WTC11 (cell line): ENCODE measurements around the gene SNCA.

ENCODE experiments used
- FOXJ3 ChIP-seq: sonication (generic); formaldehyde crosslinking; IDR thresholded peaks from 2 replicates; pipeline ENCODE4 v1.9.0; 2021; ENCODE audit warnings: missing genetic modification reagents, mild to moderate bottlenecking, borderline replicate concordance
- RELA ChIP-seq: sonication (generic); formaldehyde crosslinking; IDR thresholded peaks from 2 replicates; pipeline ENCODE4 v1.8.1; 2022; ENCODE audit warnings: missing genetic modification reagents, mild to moderate bottlenecking, borderline replicate concordance

DNA sequence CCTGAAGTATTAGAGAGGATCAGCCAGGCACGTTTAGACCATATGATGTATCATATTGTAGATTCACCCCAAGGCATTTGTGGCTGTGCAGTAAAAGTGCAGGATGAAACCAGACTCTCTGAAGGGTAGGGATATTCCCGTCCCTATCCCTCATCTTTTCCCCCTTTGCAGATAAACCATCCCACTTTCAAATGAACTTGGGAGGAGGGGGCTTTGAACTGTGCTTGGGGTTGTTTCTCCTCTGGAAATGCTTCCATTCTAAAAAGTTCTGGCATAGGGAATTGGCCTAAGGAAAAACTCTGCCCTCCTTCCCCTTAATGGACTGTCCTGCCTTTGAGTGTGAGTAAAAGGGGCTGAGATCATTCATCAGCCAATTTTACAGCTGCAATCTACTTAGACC is 23.8 kb downstream of the SNCA start:
- TF ChIP-seq RELA (no peak), FOXJ3 (CRISPR knock-in tag) (no peak)
